GM18508 (cell line): ENCODE measurements around the gene PLCD4.

Experiments used
- ATAC-seq: cut with Tn5 transposase; IDR thresholded peaks from one replicate; pipeline ENCODE4 v1.9.1; 2021; ENCODE audit warnings: moderate number of reproducible peaks; ENCODE audit not compliant: insufficient read depth, unreplicated experiment

PLCD4 gene

DNA sequence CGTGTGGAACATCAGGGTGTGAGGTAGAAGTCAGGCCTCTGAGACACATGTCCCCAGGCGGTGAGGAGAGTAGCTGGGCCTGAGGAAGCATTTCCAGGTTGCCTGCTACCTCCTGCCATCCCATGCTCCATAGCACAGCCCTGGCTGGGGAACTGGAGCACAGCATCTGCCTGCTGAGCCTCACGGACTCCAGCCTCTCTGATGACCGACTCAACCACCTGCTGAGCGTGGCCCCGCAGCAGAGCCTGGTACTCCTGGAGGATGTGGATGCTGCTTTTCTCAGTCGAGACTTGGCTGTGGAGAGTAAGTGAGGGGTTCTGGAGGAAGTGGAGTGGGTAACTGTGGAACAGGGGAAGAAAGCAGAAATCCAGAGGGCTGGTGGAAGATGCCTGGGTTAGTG, 54.7 kb downstream of the PLCD4 start:
- ATAC-seq: no peak

DNA sequence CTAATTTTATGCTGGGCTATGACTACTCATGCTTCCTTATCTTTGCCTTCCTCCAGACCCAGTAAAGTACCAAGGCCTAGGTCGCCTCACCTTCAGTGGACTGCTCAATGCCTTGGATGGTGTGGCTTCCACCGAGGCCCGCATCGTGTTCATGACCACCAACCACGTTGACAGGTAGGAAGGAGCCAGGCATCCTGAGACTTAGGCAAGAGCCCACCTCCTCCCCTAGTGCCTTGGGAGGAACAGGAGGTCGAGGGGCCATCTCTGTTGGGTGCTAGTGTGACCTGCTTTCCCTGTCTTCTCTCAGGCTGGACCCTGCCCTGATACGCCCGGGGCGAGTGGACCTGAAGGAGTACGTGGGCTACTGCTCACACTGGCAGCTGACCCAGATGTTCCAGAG, 55.1 kb downstream of the PLCD4 start:
- no peak for ATAC-seq

DNA sequence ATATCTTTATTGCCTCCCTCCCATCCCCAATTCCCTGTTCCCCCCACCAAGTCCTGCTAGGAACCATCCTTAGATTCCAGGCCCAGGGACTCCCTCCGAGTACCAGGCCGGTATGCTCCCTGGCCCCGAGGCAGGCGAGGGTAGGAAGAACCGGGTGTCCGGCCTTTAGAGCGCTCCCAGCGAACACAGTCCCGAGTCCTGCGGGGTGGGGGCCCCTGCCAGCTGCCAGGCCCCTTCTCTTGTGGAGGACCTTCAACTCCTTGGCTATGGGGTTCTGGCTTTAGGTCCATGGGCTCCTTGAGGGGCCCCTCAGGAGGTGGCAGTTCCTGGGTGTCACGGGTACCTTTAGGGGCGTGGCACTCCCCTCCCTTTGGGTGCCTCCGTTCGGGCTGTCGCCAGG, 56.2 kb downstream of the PLCD4 start:
- no peak for ATAC-seq

DNA sequence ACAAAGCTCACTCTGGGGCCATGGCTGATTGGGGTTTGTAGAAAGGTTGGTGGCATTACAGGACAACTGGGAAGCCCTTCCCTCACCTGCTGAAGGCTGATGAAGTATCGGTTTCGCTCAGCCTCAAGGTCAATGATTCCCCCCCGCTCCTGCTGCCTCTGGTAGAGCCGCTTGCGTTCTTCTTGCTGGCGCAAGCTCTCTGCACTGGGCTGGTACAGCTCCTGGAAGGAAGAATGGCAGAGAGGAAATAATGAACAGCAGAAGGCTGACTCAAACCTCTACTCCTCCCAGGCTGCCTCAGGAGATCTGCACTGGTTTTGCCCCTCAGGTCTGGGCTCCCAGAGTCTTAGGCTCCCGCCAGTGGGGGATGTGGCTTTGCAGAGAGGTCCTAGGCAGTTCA, 57.0 kb downstream of the PLCD4 start:
- ATAC-seq: no peak

DNA sequence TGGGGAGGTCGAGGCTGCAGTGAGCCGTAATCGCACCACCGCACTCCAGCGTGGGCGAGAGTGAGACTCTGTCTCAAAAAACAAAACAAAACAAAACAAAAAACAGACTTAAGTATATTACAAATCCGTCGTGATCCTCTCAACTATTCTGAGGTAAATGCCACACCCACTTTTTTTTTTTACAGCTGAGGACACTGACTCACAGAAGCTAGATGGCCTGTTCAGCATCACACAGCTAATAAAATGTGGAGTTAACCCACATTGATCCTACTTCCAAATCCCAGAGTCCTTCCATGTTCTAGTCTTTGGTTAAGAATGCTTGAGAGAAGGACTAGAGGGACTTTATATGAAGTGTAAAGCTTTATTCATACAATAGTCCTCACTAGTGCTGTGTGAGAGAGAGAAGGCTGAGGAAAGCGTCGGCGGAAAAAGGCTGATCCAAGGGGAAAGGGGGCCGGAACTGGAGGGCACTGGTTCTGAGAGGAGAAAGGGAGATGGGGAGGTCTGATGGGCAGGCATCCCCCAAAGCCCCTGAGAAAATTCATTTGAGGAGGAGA, 63.5 kb downstream of the PLCD4 start:
- ATAC-seq: no peak

DNA sequence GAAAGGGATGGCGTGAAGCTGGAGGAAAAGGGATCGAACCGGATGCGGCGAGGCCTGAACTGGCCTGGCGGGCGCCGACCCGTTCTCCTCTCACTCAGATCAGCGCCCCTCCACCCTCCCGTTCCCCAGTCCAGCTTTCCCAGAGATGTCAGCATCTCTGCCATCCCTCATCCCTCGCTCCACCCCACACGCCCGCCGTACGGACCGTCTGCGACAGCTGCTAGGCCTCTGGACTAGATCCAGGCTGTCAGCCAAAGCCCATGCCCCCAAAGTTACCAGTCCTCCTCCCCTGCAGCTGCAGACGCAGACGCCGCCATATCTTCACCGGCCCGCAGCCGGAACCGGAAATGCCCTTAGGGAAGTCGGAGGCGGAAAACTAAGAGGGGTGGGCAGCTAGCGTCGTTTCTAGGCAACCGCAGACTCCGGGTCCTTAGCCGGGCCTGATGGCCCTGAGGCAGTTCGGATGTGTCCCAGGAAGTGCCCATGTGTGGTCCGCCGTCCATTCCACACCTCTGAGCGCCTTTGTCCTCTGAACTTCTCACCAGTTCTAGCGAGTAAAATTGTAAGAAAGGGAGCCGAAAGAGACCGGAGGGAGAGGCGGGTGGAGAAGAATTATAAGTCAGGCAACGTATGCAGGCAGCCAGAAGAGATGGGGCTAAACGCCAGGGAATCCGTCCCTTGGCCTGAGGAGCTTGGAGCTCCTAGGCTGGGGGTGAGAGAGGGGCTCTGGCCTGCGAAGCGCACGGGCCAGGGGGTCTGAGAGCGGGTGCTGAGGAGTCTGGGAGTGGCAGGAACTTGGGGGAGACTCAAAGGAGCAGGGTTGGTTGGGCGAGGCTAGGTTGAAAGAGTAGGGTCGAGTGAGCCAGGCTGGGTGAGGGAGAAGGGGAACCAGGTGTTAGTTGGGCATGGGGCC, 64.2 kb downstream of the PLCD4 start, which contains the start of the genes RNF25 and STK36:
RNF25 (minus strand) TSS at position 349 of the 913 bp plus-strand sequence; CDS start at position 317, 32 bp downstream.
STK36 (plus strand) TSS at position 433 of the 913 bp plus-strand sequence. CDS start 744 bp downstream, outside the sequence.
- no peak for ATAC-seq

DNA sequence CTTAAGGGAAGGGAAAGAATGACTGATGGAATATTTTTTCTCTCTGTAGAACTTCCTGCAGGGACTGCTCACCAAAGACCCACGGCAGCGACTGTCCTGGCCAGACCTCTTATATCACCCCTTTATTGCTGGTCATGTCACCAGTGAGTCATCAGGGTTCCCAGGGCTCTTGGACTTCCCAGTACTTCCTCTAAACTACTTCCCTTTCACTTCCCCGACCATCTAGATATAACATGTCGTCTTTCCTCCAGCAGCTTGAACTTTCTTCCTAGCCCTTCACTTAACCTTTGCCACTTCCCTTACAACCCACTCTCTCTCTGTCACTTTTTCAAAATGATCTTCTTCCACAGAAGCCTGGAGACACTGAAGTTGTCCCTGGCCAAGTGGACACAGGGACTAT, 71.4 kb downstream of the PLCD4 start:
- ATAC-seq: no peak

DNA sequence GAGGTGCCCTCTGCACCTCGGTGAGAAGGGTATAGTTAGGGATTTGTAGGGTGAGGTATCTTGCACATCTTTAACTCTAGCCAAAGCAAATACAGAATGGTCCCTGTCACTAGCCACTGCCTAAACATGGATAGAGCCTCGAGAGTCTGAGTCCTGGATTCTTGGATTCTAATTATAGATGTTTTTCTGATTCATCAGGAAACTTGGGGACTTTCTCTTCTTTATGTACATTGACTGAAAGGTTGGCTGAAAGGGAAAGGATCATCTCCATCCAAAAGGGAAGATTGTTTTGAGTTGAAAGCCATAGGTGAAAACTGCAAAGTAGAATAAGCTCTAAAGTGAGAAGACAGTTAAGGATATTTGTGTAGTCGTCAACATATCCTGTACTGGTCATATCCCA, 72.4 kb downstream of the PLCD4 start:
- ATAC-seq: no peak
